Activated naive CD4-positive, alpha-beta T cell treated with anti-CD3 and anti-CD28 coated beads, Interleukin-2, amount 10 ng/mL, durations not matched to agents 5 hours and 36 hours (primary cell): ENCODE data around the gene TMTC2. TPM values are rescaled to one million over a fixed set of nuclear protein-coding genes. Genes with fewer than 3 reads are reported as not detected.

Source experiments
- total RNA-seq, 2 experiments: library from RNA; stranded (reverse); gene quantifications; one replicate each; pipeline ENCODE4 v1.2.3, GENCODE V29; 2021

Gene TMTC2
- 1 to 10 TPM; 3.5 to 3.6 TPM for total RNA-seq

GRCh38 chr12:82686168-82687020, at the start of gene TMTC2:
TMTC2 (plus strand) TSS chr12:82686906.

